Hematopoietic multipotent progenitor cell treated with erythropoietin and hydrocortisone succinate and interleukin-3 and kit ligand, for 15 days (in vitro differentiated cells): Measurements from ENCODE around the gene IDH2.
A peak's percentile ranks its signal among the peaks of the same experiment; 100 is the strongest.
"Not testable (repeated sequence)": the region's sequence is repeated elsewhere in the genome, so short reads cannot be mapped to it uniquely, and the experiment has no call there.

Source experiments
- DNase-seq: peaks from one replicate; pipeline ENCODE4 v3.0.0-alpha.2; 2015; ENCODE audit warnings: low spot score

Gene IDH2

GRCh38 chr15:90101969-90102890, at the start of gene IDH2:
TSS of gene IDH2 (minus strand) at chr15:90102468. CDS start at chr15:90102390, 78 bp downstream.
- DNase-seq, result peak; percentile 82

- DNase-seq, result not testable (repeated sequence)
Observed at GRCh38 chr15:90150551-90150950, 48.3 kb upstream of the IDH2 start.

- no peak for DNase-seq
Observed at GRCh38 chr15:90149609-90150340, 47.5 kb upstream of the IDH2 start.

- DNase-seq, result not testable (repeated sequence)
Observed at GRCh38 chr15:90146198-90146761, 44.0 kb upstream of the IDH2 start.

- DNase-seq, result no peak
Observed at GRCh38 chr15:90145761-90146160, 43.5 kb upstream of the IDH2 start.

GRCh38 chr15:90145259-90145658, 43.0 kb upstream of the IDH2 start:
- DNase-seq, result no peak

- peak; percentile 96 for DNase-seq
Observed at GRCh38 chr15:90143166-90143655, 40.9 kb upstream of the IDH2 start.

- DNase-seq, result no peak
Observed at GRCh38 chr15:90142216-90143165, 40.2 kb upstream of the IDH2 start.

GRCh38 chr15:90141646-90142045, 39.4 kb upstream of the IDH2 start:
- no peak for DNase-seq

- not testable (repeated sequence) for DNase-seq
Observed at GRCh38 chr15:90139549-90139948, 37.3 kb upstream of the IDH2 start.

- no peak for DNase-seq
Observed at GRCh38 chr15:90138071-90138833, 36.0 kb upstream of the IDH2 start.

GRCh38 chr15:90132437-90132836, 30.2 kb upstream of the IDH2 start:
- DNase-seq, result no peak

GRCh38 chr15:90131848-90132247, 29.6 kb upstream of the IDH2 start:
- DNase-seq, result no peak

- no peak for DNase-seq
Observed at GRCh38 chr15:90130291-90130690, 28.0 kb upstream of the IDH2 start.

GRCh38 chr15:90126596-90127435, 24.5 kb upstream of the IDH2 start:
- no peak for DNase-seq

GRCh38 chr15:90126022-90126421, 23.8 kb upstream of the IDH2 start:
- DNase-seq, result no peak

- DNase-seq, result no peak
Observed at GRCh38 chr15:90124507-90124906, 22.2 kb upstream of the IDH2 start.

- DNase-seq, result no peak
Observed at GRCh38 chr15:90121086-90121485, 18.8 kb upstream of the IDH2 start.

- no peak for DNase-seq
Observed at GRCh38 chr15:90119367-90119766, 17.1 kb upstream of the IDH2 start.

GRCh38 chr15:90115783-90116182, 13.5 kb upstream of the IDH2 start:
- no peak for DNase-seq
